Hepatocyte (in vitro differentiated cells): ENCODE data around the gene SHTN1. TPM values are rescaled to one million over a fixed set of nuclear protein-coding genes. Genes with fewer than 3 reads are reported as not detected.

ENCODE experiments used
- DNase-seq: peaks from one replicate; pipeline ENCODE4 v3.0.0-alpha.2; 2016; ENCODE audit warnings: low spot score
- H2AFZ ChIP-seq: fragments of 200-600 bp; sonication (generic); 2 replicates; pipeline ENCODE4 v1.6.0; 2016; ENCODE audit warnings: antibody characterized with exemption, mild to moderate bottlenecking
- H3K27ac ChIP-seq: fragments of 200-600 bp; sonication (generic); 2 replicates; pipeline ENCODE4 v1.5.1; 2016; ENCODE audit warnings: mild to moderate bottlenecking
- H3K27me3 ChIP-seq: fragments of 200-600 bp; sonication (generic); 2 replicates; pipeline ENCODE4 v1.6.1; 2016
- H3K36me3 ChIP-seq: fragments of 200-600 bp; sonication (generic); replicated peaks from 2 replicates; pipeline ENCODE4 v1.5.1; 2016; ENCODE audit warnings: low read depth; ENCODE audit not compliant: insufficient read depth
- H3K4me1 ChIP-seq: fragments of 200-600 bp; sonication (generic); 2 replicates; pipeline ENCODE4 v1.5.1; 2016; ENCODE audit warnings: mild to moderate bottlenecking, moderate library complexity; ENCODE audit not compliant: insufficient read depth
- H3K4me2 ChIP-seq: fragments of 200-600 bp; sonication (generic); 2 replicates; pipeline ENCODE4 v1.6.0; 2016
- H3K4me3 ChIP-seq: fragments of 200-600 bp; sonication (generic); 2 replicates; pipeline ENCODE4 v1.5.1; 2016; ENCODE audit warnings: mild to moderate bottlenecking
- H3K79me2 ChIP-seq: fragments of 200-600 bp; sonication (generic); 2 replicates; pipeline ENCODE4 v1.6.0; 2017; ENCODE audit warnings: mild to moderate bottlenecking
- H3K9me2 ChIP-seq: fragments of 200-600 bp; sonication (generic); replicated peaks from 2 replicates; pipeline ENCODE4 v1.6.0; 2017; ENCODE audit warnings: mild to moderate bottlenecking; ENCODE audit not compliant: insufficient read depth
- H3K9me3 ChIP-seq: fragments of 200-600 bp; sonication (generic); 2 replicates; pipeline ENCODE4 v1.5.1; 2016; ENCODE audit warnings: low read depth, mild to moderate bottlenecking
- H4K20me1 ChIP-seq: fragments of 200-600 bp; sonication (generic); 2 replicates; pipeline ENCODE4 v1.6.0; 2016; ENCODE audit warnings: mild to moderate bottlenecking; ENCODE audit not compliant: insufficient read depth, poor library complexity, severe bottlenecking
- EZH2 ChIP-seq: fragments of 200-600 bp; sonication (generic); IDR thresholded peaks from 2 replicates; pipeline ENCODE4 v1.6.1; 2016; ENCODE audit warnings: antibody characterized with exemption, mild to moderate bottlenecking, borderline replicate concordance
- EZH2phosphoT487 ChIP-seq: fragments of 200-600 bp; sonication (generic); IDR thresholded peaks from one replicate; pipeline ENCODE4 v1.6.1; 2018; ENCODE audit warnings: antibody characterized with exemption, mild to moderate bottlenecking, low read depth, moderate library complexity; ENCODE audit not compliant: unreplicated experiment, severe bottlenecking
- WGBS: methylation state at CpG from one replicate; pipeline ENCODE4 v1.1.6; 2016; ENCODE audit warnings: low lambda C conversion rate; ENCODE audit errors: missing lambda C conversion rate; 5-methylcytosine and 5-hydroxymethylcytosine counted together
- polyA plus RNA-seq: library from polyadenylated mRNA; unstranded; fragments of >200 nt; fragmentation: Nextera tagmentation; extraction: Ambion mirVana; gene quantifications from 2 replicates; pipeline ENCODE4 v1.2.1, GENCODE V29; 2016
- total RNA-seq: library from RNA; depleted of rRNA; stranded (reverse); fragments of >200 nt; gene quantifications from 2 replicates; pipeline ENCODE4 v1.2.3, GENCODE V29; 2014
- TF ChIP-seq, protein P1 (sequence below): fragments of 200-600 bp; sonication (generic); IDR thresholded peaks from 2 replicates; pipeline ENCODE4 v1.5.1; 2016; ENCODE audit warnings: antibody characterized with exemption, mild to moderate bottlenecking; ENCODE audit not compliant: poor library complexity

SHTN1 gene
- total and polyA plus RNA-seq, 2 experiments from 2014 or later = 15.6 to 27.7 TPM

DNA sequence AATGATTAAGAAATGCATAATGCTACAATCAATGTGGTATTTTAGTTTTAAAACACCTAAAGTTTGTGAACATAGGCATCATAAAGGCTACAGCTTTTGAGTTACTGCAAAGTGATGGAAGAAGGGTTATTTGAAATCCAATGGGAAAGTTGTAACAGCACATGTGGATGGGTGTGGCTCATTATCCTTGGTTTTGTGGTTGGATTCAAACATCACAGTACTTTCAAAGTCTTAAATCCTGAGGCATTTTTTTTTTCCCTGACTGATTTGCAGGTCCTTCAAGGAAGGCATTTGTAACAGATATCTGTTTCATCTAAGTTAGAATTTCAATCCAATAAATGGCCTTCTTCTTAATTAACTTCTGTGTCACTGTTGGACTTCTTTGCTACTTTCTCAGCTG, 9.8 kb upstream of the SHTN1 start:
- Histone ChIP-seq H2AFZ (no peak overlapping the region), H3K9me3 (no peaks in the 10 kb centered on the region), H4K20me1 (no peaks in the 10 kb centered on the region), H3K27me3 (no peaks in the 10 kb centered on the region), H3K4me1 (no peaks in the 10 kb centered on the region), H3K79me2 (no peaks in the 10 kb centered on the region), H3K36me3 (no peaks in the 10 kb centered on the region), H3K9me2 (no peaks in the 10 kb centered on the region), H3K4me3 (no peak overlapping the region), H3K4me2 (no peak overlapping the region), H3K27ac (no peak overlapping the region)
- no peak for DNase-seq
- TF ChIP-seq, protein P1, sequence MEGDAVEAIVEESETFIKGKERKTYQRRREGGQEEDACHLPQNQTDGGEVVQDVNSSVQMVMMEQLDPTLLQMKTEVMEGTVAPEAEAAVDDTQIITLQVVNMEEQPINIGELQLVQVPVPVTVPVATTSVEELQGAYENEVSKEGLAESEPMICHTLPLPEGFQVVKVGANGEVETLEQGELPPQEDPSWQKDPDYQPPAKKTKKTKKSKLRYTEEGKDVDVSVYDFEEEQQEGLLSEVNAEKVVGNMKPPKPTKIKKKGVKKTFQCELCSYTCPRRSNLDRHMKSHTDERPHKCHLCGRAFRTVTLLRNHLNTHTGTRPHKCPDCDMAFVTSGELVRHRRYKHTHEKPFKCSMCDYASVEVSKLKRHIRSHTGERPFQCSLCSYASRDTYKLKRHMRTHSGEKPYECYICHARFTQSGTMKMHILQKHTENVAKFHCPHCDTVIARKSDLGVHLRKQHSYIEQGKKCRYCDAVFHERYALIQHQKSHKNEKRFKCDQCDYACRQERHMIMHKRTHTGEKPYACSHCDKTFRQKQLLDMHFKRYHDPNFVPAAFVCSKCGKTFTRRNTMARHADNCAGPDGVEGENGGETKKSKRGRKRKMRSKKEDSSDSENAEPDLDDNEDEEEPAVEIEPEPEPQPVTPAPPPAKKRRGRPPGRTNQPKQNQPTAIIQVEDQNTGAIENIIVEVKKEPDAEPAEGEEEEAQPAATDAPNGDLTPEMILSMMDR = no peak
- TF ChIP-seq EZH2phosphoT487 = no peak
- no peak for TF ChIP-seq EZH2

DNA sequence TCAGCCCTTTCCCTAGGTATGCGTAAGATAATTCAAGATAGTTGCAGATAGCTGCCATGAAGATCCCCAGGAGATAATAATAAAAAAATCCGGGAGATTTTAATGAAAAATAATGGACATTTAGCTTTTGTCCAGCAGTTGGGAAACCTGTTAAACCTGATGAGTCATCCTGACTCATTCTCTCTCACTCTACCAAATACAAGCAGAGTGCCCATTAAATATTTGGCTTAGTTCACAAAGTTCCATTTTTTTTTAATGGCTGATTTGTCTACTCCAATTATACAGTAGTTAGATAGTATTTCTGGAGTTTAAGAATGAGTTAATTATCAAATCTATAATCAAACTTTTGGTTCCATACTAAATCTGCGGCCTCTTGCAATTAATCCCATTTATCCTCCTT, 2.1 kb upstream of the SHTN1 start:
- 85% methylated on average over 3 of the region's 3 CpGs for WGBS
- no peaks in the 10 kb centered on the region for H4K20me1 ChIP-seq
- DNase-seq = no peak

DNA sequence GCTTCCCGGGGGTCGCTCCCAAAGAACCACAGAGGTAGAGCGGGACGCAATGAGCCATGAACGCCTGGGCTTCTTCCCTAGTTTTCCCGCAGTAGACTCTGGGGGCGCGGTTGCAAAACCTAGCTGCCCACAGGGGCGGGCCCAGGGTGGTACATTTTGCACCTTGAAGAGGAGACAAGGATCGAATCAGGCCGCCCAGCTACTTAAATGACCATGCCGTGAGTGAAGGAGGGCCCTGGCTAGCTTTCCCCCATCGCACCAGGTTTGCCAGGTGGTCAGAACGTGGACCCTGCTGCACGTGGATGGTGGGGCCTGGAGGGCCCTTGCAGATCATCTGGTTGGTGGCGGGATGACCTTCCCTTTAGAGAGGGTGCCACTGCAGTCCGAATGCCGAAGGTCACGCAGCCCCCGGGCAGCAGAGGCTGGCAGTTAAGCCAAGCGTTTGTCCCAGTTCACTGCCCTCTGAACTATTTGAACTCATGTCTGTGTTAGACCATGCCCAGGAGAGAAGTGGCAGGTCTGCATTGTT, 604 bp upstream of the SHTN1 start:
- no peaks in the 10 kb centered on the region for H3K27me3 ChIP-seq
- WGBS = 14% methylated on average over 21 of the region's 21 CpGs

More for the DNA sequence above, 2.1 kb upstream of the SHTN1 start:
- Histone ChIP-seq H3K9me2 (no peaks in the 10 kb centered on the region), H3K27me3 (no peaks in the 10 kb centered on the region), H3K4me1 (no peaks in the 10 kb centered on the region), H3K4me3 (no peak overlapping the region), H3K9me3 (no peaks in the 10 kb centered on the region), H2AFZ (no peak overlapping the region), H3K27ac (no peak overlapping the region), H3K36me3 (no peaks in the 10 kb centered on the region), H3K79me2 (peaks cover 21% of the 10 kb centered on the region), H3K4me2 (no peak overlapping the region)
- TF ChIP-seq EZH2 (no peak), EZH2phosphoT487 (no peak)
- TF ChIP-seq, protein P1 = no peak

More for the DNA sequence above, 604 bp upstream of the SHTN1 start:
- peak; percentile 52 for DNase-seq
- Histone ChIP-seq H3K27ac (peak overlapping the region; percentile 98), H3K4me2 (peak overlapping the region; percentile 95), H3K4me1 (no peaks in the 10 kb centered on the region), H2AFZ (peak overlapping the region; percentile 99), H3K4me3 (peak overlapping the region; percentile 93), H3K9me2 (no peaks in the 10 kb centered on the region), H3K79me2 (peaks cover 36% of the 10 kb centered on the region), H4K20me1 (no peaks in the 10 kb centered on the region), H3K9me3 (no peaks in the 10 kb centered on the region), H3K36me3 (no peaks in the 10 kb centered on the region)
- no peak for TF ChIP-seq EZH2
- TF ChIP-seq, protein P1 = peak; percentile 23
